GM15510 (cell line): ENCODE measurements around the gene ESRP2.

Experiments used
- POLR2A ChIP-seq: IDR thresholded peaks from 3 replicates; pipeline ENCODE4 v1.6.1; 2011; ENCODE audit warnings: borderline replicate concordance; ENCODE audit not compliant: insufficient read length; ENCODE audit errors: extremely low read depth

Gene ESRP2

DNA sequence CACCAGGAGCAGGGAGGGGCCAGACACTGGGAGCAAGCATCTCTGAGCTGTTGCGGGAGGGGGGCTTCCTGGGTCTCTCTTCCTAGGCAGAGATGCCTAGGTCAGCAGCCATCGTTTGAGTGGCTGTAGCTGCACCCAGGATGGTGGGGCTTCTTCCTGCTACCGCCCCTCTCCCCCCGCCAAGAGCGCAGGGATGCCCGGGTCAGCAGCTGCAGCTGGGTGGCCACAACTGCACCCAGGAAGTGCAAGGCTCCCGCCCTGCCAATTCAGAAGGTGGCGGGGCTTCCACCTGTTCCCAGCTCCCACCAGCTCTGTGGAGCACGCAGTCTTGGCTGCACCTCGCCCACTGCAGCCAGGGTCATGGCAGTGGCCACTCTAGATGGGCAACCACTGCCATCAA, 47.8 kb downstream of the ESRP2 start:
- TF ChIP-seq POLR2A = no peak

DNA sequence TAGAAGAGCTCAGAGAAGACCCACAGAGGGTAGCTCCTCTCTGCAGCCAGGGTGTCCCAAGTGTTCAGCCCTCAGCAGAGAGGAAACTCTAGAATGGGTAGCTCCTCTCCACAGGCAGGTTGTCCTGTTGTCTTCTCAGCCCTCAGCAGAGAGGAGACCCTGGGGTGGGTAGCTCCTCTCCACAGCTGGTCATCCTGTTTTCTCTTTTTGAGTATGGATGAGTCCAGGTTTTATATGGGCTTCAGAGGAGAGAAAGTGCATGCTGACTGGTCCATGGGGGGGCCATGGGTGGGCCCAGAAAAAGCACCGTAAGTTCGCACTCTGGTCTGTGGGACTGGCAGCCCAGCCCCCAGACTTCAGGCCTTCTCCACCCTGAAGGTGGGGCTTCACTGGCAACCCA, 48.4 kb downstream of the ESRP2 start:
- no peak for TF ChIP-seq POLR2A

DNA sequence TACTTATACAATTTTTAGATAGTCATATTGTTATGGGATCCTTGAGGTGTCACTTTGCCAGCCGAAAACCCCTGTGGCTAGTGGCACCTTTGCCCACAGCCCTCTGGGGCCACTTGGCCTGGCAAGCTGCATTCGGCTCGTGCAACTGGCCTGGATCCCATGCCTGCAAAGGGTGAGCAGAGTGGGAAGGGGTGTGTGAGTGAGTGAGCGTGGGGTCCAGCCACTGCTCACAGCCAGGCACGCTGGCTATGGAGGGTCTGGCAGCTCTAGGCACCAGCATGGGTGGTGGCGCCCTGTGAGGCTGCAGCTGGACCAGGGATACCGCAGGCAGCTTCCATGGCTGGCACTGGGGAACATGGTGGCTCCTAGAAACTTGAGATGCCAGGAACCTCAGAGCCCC, 49.0 kb downstream of the ESRP2 start:
- TF ChIP-seq POLR2A = no peak

DNA sequence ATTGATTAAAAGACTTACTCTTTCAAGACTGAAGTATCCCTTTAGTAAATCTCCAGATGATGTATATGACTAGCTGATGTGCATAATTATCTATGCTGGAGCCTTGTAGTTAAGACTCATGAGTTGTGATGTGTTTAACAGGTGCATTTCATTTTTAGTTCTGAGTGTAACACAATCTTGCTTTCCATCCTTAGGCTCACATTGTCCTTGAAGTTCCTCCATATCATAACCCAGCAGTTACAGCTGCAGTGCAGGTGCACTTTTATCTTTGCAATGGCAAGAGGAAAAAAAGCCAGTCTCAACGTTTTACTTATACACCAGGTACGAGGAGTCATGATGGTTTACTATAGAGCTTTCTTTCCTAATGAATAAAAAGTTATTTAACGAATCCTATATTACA, 52.9 kb downstream of the ESRP2 start:
- no peak for TF ChIP-seq POLR2A

DNA sequence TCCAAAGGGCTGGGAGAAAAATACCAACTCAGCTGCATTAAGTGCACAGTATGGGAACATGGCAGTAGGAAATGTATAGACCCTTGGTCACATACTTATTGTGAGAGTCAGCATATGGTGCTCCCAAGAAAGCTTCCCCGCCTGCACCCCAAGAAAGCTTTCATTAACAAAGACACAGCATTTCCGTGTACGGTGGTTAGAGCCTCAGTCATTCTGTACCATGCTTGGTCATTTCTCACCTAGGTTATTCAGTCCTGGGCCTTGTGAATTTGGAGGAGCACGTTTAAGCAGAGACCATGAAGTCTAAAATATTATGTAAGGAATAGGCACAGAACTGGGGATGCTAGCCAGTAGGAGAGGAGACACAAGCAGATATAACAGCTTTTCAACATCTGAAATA, 56.1 kb downstream of the ESRP2 start:
- TF ChIP-seq POLR2A = no peak

DNA sequence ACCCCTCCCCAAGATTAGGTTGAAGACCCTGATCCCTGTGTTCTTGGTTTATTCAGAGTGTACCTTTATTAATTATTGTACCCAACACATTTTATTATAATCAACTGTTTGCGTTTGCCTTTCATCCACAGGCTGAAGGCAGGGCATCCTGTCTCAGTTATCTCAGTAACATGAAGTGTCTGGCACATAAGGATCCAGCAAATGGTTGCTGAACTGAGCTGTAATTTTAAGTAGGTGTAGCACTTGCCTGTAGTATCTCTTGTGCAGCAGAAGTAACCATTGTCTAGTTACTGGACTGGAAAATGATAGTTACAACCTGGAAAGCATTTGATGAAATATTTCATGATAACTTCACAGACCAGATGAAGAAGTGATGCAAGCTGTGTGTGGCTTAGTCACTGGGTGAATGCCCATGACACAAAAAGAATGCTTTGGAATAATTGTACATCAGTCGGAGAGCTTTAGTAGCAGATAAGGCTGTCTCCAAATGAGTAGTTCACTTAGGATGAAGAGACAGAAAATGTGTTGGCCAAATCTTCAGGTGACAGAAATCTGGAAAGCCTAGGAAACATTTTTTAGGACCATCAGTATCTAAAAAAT, 56.6 kb downstream of the ESRP2 start:
- TF ChIP-seq POLR2A = no peak
